Muscle of arm (tissue), 12 donors: Measurements from ENCODE around the gene CKAP5. TPM values are rescaled to one million over a fixed set of nuclear protein-coding genes. Genes with fewer than 3 reads are reported as not detected.
A peak's percentile ranks its signal among the peaks of the same experiment; 100 is the strongest.
"Not testable (repeated sequence)": the region's sequence is repeated elsewhere in the genome, so short reads cannot be mapped to it uniquely, and the experiment has no call there.

Experiments
- DNase-seq: peaks from one replicate; pipeline ENCODE4 v3.0.0-alpha.2; 2013
- polyA plus RNA-seq, 12 donors: library from polyadenylated mRNA; unstranded; fragments of 120-200 nt; gene quantifications; one replicate each; pipeline ENCODE4 v1.2.1, GENCODE V29; 2013; ENCODE audit not compliant: insufficient read length in 12 of 12

CKAP5 gene
- polyA plus RNA-seq, 12 donors, result 45.9 to 94.4 (median 61.2) TPM; not detected in 1

DNA sequence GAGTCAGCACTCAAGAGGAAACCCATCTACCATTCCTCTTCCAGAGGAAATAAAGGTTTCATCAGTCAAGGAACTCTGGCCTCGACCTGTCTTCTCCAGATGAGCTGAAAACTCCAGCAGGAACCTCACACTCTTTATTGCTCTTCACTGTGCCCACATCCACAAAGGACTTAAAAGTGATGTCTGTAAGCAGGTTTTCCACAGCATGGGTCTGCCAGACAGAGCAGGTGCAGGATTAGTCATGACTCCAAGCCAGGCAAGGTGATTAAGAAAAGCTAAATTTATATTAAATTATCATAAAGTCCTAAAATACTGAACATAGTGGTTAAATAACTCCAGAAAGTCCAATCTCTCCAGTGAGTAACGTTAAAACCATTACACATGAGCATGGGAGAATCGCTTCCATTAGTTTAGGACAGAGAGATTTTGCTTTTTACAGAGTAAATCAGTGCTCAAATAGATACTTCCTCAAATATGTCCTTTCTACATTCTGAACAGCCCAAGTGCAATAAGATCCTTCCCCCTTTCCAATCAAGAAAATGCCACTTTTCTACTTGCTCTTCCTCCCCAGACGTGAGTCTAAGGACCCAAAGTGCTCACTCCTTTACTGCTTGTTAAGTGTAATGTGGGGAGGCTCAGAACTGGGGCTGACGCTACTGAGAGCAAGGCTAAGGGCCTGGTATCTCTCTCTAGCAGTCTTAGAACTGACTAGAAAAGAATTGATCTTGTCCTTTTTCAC, 10.7 kb upstream of the CKAP5 start:
- DNase-seq, result no peak

DNA sequence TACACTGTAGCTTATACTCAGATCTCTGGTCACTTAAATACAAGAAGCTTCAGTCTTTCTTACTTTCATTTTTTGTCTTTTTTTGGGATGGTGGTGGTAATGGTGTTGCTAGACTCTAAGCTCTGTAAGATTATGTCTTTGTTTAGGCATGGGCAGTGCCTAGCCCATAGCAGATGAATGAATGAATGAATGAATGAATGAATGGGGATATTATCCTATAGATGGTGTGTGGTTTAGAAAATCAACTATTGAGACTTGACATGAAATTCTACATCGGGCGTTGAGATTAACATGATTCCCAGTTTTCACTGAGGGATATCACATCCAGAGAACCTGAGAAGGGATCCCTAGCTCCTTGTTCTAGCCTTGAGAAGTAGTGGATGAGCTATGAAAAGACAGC, 9.8 kb upstream of the CKAP5 start:
- no peak for DNase-seq

DNA sequence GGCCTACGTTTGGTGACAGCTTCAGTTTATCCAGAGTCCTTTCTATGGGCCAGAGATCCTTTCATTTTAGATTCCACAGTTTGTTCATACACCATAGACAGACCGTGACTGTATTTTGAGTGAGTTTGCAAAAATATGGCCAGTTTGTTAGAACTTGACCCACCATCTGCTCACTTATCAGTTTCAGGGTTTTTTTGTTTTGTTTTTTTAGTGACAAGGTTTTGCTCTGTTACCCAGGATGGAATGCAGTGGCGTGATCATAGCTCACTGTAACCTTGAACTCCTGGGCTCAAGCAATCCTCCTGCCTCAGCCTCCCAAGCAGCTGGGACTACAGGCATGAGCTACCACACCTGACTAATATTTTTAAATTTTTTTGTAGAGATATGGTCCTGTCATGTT, 9.1 kb upstream of the CKAP5 start:
- no peak for DNase-seq

DNA sequence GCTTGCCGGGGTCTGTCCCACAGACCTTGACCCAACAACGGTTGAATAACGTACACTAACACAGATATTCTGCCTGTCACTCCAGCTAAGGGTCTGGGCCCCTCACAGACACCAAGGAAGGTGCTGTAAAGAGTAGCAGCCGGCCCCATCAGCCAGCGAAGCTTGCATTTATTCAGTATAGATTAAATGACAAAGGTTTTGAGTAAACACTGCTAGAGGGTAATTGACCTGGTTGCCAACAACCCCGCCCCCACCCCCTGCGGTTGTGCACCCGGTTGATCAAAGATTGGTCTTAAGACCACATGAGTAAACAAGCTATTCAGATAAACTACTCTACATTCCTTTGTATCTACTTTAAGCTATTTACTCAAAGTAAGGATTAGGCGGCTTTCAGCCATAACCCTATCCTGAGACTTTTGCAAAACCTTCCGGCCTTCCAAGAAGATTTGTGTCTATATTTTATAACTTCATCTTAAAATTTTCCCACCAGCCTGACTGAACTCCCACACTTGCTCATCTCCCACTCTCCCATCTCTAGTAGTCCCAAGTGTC, 4.8 kb upstream of the CKAP5 start:
- DNase-seq, result no peak

DNA sequence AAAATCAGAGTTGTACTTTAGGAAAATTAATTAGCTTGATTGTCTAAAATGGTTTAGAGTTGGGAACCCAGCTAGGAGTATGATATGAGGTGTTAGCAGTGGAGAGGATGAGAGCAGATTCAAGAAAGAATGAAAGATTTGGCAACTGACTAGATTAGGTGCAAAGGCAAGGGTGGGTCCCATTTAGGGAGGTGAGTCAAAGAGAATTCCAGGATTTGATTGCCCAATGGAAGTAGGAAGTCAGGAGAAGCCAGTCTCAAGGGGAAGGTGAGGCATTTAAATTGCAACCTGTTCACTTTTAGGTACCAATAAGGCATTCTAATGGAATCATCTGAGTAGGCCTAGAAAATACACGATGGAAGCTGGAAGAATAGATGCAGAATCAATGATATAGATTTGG, 3.6 kb upstream of the CKAP5 start:
- DNase-seq, result no peak

DNA sequence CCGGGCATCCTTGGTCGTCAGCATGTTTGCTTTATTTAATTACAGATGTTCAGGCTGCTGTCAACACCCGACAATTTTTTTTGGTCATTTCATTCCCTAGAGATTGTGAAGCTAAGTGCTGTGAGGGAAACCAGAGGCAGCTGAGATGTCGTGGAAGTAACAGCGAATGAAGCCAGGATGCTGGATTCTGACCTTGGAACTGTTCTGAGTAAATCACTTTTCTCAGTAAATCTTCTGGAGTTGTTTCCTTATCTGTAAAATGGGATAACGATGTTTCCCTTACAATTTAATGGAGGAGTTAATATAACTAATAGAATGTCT, 390 bp upstream of the CKAP5 start:
- DNase-seq, result no peak

DNA sequence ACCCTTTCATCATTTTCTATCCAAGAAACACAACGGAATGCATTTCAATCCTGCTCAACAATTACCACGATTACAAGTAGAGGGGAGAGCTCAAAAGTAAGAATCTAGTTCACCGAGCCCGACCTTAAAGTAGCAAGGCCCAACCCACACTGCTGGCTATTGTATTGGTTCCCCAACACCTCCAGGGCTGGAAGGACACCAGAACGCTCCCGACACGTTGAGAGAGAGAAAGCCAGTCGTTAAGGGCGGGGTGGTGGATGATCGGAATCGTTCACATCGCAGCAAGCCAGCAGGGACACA, 690 bp downstream of the CKAP5 start:
- no peak for DNase-seq

DNA sequence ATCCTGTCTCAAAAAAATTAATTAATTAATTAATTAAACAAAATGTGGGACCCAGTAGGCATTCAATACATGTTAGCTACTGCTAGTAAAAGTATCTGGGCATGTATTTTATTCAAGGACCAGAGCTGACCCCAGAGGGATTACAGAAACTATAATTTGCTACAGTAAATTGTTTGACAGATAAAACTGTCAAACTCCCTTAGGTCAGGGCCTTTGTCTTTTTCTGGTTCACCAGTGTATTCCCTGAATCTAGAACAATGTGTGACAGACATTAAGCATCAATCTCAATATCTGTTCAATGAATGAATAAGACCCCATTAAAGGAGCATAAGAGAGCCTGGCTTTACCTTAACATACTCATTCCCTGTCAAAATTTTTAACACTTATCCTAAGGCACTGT, 6.0 kb downstream of the CKAP5 start:
- no peak for DNase-seq

DNA sequence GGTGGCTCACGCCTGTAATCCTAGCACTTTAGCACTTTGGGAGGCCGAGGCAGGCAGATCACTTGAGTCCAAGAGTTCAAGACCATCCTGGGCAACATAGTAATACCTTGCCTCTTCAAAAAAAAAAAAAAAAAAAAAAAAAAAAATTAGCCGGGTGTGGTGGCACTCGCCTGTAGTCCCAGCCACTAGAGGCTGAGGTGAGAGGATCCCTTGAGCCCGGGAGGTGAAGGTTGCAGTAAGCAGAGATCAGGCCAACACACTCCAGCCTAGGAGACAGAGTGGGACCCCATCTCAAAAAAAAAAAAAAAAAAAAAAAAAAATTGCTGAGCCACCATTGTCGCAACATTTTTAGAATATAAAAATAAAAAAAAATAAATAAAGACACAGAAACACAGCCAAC, 7.6 kb downstream of the CKAP5 start:
- DNase-seq, result no peak

DNA sequence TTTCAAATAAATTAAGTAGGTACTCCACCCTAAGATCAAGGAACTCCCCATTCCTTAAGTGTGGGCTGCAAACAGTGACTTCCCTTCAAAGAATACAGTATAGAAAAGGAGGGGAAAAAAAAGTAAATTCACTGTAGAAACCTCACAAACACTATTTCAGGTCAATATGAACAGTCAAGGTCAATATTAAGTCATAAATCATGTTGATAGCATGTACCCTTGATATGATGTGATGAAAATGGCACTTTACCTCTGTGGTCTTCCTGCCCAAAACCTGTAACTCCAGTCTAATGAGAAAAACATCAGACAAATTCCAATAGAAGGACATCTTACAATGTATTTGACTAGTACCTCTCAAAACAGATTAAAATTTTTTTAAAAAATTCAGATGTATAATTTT, 8.2 kb downstream of the CKAP5 start:
- DNase-seq, result no peak

DNA sequence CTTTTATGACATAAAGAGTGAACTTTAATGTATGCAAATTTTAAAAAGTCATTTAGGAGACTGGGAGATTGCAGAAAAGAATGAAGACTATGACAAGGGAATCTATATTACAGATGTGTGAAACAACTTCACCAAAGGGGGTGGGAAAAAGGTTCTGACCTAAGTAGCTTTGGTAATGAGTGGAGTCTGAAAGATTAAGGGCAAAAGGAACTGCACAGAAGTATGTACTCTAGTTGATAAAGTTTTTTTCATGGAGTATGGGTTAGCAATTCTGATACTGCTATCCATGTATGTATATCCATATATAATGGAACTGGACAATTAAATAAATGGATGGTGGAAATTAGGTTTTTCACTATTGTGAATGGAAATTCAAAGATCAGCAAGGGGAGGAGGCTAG, 9.2 kb downstream of the CKAP5 start:
- no peak for DNase-seq

DNA sequence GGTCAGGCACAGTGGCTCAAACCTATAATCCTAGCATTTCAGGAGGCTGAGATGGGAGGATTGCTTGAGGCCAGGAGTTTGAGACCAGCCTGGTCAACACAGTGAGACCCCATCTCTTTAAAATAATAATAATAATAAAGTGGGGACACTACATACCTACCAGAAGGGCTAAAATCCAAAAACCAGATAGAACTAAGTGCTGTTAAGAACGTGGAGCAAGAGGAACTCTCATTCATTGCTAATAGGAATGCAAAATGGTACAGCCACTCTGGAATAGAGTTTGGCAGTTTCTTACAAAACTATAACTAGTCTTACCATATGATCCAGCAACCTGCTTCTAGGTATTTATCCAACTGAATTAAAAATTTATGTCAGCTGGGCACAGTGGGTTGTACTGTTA, 9.6 kb downstream of the CKAP5 start:
- DNase-seq, result no peak

DNA sequence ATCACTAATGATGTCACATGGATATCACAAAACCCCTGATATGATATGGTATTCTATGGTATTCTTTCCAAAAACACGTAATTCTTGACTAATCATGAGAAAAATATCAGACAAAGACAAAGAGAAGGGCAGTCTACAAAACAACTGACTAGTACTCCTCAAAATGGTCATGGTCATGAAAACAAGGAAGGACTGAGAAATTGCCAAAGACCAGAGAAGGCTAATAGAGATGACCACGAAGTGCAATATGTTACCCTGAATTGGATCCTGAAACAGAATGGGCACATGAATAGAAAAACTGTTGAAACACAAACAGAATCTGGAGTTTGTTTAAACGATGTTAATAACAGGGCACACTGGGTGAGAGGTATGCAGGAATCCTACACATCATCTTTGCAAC, 10.2 kb downstream of the CKAP5 start:
- no peak for DNase-seq

DNA sequence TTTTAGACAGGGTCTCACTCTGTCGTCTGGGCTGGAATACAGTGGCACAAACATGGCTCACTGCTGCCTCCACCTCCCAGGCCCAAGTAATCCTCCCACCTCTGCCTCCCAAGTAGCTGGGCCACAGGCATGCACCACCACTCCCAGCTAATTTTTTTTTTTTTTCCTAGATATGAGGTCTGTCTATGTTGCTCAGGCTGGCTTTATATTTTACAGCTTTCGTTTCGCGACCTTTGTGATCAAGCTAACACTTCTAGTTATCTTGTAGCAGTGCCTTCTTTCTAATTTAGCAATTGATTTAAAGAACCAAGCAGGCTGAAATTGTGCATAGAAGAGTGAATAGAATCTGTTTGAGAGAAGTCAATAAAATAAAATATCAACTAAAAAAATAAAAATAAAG, 11.3 kb downstream of the CKAP5 start:
- no peak for DNase-seq

DNA sequence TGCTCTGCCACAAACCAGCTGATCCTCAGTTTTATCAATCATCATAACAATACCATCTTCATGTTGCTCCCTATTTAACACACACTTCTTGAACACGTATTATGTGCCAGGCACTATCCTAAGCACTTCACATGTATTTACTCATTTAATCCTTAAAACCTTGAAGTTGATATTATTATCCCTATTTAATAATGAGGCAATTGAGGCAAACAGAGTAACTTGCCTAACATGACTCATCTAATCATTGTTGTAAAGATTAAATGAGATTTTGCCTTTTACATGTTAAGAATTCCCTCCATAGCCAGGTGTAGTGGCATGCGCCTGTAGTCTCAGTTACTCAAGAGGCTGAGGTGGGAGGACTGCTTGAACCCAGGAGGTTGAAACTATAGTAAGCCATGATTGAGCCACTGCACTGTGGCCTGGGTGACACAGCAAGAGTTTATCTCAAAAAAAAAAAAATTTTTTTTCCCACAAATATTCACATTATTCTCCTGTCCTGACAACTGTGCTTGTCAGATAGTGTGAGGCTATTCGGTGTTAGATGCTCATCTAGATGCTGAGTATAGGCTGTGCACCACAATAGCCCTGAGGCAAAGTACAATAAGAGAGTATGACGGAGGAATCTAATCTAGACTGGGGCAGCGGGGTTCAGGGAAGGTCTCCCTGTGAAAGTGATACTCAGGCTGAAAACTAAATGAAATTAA, 13.4 kb downstream of the CKAP5 start:
- no peak for DNase-seq

DNA sequence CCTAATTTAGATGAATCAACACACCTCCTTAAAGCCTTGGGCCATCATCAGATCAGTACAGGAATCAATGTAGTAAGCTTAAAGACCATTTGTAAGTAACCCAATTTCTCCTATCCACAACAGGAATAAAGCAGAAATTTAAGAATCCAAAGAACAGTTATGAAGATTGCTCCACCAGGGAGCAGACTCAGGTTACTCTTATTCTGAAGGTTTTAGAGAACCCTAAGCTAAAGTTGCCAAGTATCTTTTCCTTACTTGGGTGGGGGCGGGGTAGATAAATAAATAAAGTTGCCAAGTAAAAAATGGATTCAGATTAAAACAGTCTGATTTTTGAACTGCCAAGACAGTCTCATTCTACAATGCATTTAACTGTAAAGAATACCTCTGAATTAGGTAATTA, 18.1 kb downstream of the CKAP5 start:
- DNase-seq, result no peak

DNA sequence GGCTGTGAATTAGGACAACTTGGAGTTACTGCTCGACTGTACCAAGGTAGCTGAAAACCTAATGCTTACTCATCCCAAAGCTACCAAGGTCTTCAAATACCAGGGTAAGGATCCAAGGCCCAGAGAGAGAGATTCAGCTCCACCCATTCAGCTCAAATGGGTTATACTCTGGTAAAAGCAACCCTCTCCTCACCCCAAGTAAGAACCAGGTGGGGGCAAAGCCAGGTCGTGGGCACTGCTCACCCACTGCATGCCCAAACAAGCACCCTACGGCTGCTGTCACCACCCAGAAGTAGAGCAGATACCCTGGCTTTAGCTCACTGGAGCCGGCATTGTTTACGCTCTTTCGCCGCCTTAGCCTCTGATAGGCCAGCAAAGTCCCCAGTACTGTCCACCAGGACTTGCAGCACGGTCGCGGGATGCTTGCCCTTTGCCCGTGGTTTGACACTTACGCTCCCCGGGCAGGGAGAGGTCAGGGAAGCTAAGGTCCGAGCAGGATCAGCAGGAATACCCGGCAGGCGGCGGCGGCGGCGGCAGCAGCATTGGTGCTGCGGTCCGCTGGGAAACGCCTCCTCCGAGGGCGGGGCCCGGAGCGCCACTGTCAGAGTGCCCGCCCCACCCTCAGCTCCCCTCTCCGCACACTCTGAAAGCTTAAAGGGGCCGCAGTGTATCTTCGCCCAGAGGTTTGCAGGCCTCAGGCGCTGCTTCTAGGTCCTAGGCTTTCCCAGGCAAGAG, 19.6 kb downstream of the CKAP5 start:
- peak; percentile 68 for DNase-seq

DNA sequence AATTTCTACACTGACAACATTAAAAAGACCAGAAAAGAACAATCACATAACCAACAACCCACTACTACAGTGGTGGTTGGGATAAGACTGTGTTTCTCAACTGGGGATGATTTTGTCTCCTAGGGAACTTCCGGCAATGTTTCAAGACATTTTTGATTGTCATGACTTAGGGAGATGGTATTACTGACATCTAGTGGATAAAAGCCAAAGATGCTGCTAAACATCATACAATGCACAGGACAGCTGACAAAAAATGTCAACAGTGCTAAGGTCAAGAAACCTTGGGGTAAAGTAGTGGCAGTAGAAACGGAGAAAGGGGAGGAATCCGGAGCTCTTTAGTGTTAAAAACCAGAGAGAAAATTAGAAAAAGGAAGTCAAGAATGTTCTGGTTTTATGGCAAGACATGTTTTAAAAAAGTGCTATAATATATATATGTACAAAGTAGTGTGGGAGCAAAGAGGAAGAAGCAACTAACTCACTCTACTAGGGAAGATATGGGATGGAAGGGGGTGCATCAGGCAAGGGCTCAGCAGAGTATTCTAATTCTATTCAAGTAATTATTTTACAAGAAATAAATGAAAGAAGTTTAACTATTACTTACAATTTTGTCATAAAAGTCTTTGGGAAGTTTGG, 37.2 kb downstream of the CKAP5 start:
- no peak for DNase-seq

DNA sequence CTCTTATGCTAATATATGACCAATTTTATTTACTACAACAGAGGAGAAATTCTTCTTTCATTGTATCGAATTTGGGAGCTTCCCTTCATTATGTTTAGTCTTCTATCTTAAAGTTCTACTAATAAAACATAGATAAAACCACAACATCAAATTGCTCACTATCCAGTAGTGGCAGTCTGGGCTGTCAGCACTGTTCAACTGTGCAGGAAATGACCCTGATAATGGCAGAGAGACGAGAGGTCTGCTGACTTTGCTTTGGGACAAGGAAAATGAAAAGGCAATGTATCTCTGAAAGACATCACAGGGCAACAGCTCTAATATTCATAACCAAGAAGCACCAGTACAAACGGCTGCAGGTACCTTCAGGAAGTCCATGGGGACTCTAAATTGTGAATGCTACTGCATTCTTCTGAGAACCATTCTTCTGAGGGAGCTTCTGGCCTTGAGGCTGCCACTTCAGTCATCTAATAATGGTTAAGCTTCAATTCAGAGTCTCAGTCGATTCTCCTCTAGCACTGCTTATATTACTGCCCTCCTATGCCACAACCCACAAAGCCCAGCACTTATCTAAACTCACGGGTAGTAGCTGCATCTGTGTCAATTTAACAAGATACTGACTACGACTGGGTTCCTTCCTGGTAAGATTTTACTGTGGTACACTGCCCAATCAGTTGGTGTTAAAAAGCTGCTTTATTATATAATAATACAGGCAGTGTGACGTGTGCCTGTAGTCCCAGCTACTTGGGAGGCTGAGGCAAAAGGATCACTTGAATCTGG, 44.2 kb downstream of the CKAP5 start:
- DNase-seq, result no peak

DNA sequence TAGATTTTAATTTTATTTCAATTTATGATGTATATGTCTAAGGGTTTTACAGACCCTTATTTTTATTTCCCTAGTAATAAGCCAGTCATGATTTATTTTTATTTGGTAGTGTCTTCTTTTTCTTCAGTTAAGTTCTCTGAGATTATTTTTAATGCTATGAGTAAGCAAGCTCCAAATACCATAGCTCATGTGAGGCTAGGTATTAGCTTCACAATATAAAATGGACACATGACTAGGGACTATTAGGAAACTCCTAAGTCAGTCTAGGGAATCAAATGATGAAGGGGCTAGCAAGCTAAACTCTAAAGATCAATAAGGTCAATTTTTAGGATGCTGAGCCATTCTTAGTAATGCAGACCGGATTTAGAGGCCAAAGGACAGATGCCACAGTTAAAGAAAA, 45.9 kb downstream of the CKAP5 start:
- DNase-seq, result no peak

DNA sequence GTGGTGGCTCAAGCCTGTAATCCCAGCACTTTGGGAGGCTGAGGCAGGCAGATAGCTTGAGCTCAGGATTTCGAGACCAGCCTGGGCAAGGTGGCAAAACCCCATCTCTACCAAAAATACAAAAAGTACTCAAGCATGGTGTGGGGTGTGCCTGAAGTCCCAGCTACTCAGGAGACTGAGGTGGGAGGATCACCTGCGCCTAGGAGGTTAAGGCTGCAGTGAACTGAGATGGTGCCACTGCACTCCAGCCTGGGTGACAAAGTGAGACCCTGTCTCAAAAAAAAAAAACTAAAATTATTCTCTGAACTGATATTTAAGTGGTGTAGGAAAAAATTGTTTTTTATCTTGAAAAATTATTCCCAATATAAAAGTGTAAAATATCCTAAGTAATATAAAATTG, 46.4 kb downstream of the CKAP5 start:
- not testable (repeated sequence) for DNase-seq

DNA sequence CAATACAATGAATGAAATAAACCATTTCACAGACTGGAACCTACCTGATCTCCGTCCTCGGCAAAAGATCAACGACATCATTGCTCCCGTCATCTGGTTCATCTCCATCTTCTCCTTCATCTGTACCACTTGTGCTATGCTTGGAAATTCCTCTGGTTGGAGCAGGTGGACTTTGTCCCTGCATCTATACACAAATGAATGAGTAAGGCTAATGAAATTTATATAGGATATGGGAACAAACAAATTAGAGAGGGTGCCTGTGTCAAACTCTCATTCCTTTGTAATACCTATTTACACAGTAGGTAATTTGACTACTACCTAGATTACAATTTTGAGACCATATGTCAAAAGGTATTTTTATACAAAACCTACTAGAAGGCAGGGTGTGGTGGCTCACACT, 67.7 kb downstream of the CKAP5 start:
- DNase-seq, result no peak
